NCI-H2196 (cell line): ENCODE data around the gene HEATR5A.
"Not testable (repeated sequence)": the region's sequence is repeated elsewhere in the genome, so short reads cannot be mapped to it uniquely, and the experiment has no call there.

Experiments used
- DNase-seq: peaks from one replicate; lab custom pipeline; 2025; ENCODE audit not compliant: unreplicated experiment; lab: John Stamatoyannopoulos, UW

The HEATR5A gene

GRCh38 chr14:31286456-31287293 is 133.7 kb downstream of the HEATR5A start:
- no peak for DNase-seq

- no peak for DNase-seq
Observed at GRCh38 chr14:31283578-31284252, 136.6 kb downstream of the HEATR5A start.

- DNase-seq: no peak
Observed at GRCh38 chr14:31283153-31283552, 137.2 kb downstream of the HEATR5A start.

GRCh38 chr14:31280871-31281220 is 139.5 kb downstream of the HEATR5A start:
- no peak for DNase-seq

GRCh38 chr14:31280132-31280870 is 140.0 kb downstream of the HEATR5A start:
- DNase-seq: no peak

GRCh38 chr14:31278883-31279282 is 141.5 kb downstream of the HEATR5A start:
- no peak for DNase-seq

- DNase-seq: no peak
Observed at GRCh38 chr14:31277085-31277484, 143.3 kb downstream of the HEATR5A start.

- not testable (repeated sequence) for DNase-seq
Observed at GRCh38 chr14:31276417-31276816, 143.9 kb downstream of the HEATR5A start.

- DNase-seq: no peak
Observed at GRCh38 chr14:31275731-31276130, 144.6 kb downstream of the HEATR5A start.

- no peak for DNase-seq
Observed at GRCh38 chr14:31271648-31272047, 148.7 kb downstream of the HEATR5A start.

- DNase-seq: no peak
Observed at GRCh38 chr14:31270196-31270772, 150.1 kb downstream of the HEATR5A start.

GRCh38 chr14:31269634-31270195 is 150.6 kb downstream of the HEATR5A start:
- no peak for DNase-seq

GRCh38 chr14:31268216-31268615 is 152.1 kb downstream of the HEATR5A start:
- DNase-seq: no peak

- DNase-seq: no peak
Observed at GRCh38 chr14:31266437-31267331, 153.7 kb downstream of the HEATR5A start.

GRCh38 chr14:31265701-31266398 is 154.5 kb downstream of the HEATR5A start:
- no peak for DNase-seq

- no peak for DNase-seq
Observed at GRCh38 chr14:31263485-31264133, 156.7 kb downstream of the HEATR5A start.

- peak; percentile 48 for DNase-seq
Observed at GRCh38 chr14:31261859-31262731, 158.3 kb downstream of the HEATR5A start.

GRCh38 chr14:31261523-31261858 is 158.9 kb downstream of the HEATR5A start:
- no peak for DNase-seq
